Activated effector memory CD4-positive, alpha-beta T cell treated with anti-CD3 and anti-CD28 coated beads, Interleukin-2, amount 50 U/mL, for 16 hours (primary cell): Measurements from ENCODE around the gene ZDHHC24.

Experiments
- DNase-seq: peaks from one replicate; pipeline ENCODE4 v3.0.0-alpha.2; 2020

Gene ZDHHC24

DNA sequence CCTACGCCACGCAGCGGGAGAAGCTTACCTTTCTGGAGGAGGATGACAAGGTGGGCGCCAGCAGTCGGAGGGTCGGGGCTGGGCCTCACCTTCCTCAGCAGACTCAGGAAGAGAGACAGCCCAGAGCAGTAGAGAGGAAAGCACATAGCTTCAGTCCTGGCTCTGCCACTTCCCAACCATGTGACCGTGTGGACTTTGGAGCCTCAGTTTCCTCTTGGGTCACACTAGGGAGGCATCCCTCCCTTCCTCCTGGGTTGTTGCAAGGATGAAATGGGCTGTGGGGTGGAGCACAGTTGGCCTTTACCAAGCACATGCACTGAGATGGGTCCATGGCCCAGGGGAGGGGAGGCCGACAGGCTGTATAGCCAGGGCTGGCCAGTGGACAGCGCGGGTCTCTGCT, 52.7 kb downstream of the ZDHHC24 start:
- DNase-seq, result no peak

DNA sequence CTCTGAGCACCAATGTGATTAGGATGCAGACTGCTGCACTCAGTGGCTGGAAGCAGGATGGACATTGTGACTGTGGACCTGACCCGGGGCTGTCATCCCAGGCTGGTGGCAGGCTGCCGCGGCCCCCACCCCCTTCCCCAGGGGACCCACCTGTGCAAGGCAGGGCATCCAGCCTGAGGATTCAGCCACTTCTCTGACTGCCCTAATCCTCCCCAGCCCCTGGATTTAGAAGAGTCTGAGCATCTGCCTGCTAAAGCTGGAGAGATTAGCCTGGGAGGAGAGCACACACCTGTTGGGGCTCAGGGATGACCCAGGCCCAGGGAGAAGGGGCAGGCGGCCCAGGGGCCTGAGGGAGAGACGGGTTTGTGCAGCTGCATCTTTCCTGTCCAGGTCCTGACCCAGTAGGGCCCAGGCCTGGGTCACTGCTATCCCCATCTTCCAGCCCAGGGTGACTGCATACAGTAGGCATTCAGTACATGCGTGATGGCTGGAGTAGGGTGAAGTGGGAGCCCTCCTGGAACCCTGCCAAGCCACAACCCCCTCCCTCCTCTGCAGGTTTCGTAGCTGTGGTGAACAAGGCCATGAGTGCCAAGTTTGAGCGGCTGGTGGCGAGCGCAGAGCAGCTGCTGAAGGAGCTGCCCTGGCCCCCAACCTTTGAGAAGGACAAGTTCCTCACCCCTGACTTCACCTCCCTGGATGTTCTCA, 53.5 kb downstream of the ZDHHC24 start:
- no peak for DNase-seq

DNA sequence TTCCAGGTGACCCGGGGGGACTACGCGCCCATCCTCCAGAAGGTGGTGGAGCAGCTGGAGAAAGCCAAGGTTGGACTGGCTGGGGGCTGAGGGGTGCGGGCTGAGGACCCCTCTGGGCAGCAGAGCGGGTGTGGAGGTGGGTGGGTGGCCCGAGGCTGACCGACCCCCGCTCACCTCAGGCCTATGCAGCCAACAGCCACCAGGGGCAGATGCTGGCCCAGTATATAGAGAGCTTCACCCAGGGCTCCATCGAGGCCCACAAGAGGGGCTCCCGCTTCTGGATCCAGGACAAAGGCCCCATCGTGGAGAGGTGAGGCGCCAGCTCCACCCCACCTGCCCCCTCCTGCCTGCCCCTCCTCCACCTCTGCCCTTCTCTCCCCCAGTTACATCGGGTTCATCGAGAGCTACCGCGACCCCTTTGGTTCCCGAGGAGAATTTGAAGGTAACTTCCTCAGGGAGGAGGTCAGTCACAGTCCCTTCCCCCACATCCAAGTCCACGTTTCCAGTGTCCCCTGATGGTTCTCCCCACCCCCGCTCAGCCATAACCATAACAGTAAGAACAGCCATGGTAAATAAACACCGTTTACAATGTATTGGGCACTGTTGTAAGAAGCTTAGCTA, 54.4 kb downstream of the ZDHHC24 start:
- no peak for DNase-seq

DNA sequence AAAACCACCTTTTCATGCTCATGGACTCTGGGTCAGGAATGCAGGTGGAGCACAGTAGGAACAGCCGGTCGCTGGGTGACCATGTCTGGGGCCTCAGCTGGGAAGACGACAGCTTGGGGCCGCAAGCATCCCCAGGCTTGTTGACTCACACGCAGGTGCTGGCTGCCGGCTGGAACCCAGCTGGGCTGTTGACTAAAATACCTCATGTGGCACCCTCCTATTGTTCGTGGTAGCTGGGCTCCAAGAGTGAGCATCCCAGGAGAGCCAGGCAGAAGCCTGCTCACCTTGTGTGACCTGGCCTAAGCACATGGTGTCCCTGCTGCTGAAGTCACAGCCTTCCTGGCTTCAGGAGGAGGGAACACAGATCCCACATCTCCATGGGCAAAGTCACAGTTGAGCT, 56.2 kb downstream of the ZDHHC24 start:
- no peak for DNase-seq

DNA sequence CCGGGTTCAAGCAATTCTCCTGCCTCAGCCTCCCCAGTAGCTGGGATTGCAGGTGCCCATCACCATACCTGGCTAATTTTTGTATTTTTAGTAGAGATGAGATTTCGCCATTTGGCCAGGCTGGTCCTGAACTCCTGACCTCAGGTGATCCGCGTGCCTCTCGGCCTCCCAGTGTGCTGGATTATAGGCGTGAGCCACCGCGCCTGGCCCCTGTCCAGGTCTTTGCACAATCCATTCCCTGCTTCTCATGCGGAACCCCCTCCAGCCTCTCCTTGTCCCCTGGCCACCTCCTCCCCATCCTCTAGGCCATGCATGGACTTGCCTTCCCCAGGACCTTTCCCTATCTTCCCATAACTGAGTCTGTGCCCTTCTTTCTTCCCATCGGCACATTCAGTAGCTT, 56.9 kb downstream of the ZDHHC24 start:
- no peak for DNase-seq

DNA sequence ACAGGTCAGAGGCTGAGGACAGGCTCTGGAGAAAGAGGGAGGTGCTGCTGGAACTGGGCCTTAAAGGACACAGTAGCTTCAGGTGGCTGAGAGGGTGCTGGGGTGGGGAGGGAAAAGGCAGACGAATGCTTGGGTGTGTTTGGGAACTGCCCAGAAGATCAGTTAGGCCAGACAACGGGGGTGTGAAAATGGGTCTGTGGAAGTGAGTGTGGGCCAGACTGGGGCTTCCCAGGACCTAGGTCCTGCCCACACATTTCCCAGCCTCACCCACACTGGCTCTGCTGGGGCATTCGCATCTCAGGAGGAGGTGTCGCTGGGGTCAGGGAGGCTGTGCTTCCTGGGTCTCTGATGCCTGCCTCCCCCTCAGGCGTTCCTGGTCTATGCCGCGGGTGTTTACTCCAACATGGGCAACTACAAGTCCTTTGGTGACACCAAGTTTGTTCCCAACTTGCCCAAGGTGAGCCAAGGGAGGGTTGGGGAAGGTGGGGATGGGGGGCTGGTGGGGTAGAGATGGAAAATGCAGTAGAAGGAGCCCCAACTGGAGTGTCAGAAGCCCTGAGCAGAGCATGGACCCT, 61.0 kb downstream of the ZDHHC24 start:
- DNase-seq, result no peak

DNA sequence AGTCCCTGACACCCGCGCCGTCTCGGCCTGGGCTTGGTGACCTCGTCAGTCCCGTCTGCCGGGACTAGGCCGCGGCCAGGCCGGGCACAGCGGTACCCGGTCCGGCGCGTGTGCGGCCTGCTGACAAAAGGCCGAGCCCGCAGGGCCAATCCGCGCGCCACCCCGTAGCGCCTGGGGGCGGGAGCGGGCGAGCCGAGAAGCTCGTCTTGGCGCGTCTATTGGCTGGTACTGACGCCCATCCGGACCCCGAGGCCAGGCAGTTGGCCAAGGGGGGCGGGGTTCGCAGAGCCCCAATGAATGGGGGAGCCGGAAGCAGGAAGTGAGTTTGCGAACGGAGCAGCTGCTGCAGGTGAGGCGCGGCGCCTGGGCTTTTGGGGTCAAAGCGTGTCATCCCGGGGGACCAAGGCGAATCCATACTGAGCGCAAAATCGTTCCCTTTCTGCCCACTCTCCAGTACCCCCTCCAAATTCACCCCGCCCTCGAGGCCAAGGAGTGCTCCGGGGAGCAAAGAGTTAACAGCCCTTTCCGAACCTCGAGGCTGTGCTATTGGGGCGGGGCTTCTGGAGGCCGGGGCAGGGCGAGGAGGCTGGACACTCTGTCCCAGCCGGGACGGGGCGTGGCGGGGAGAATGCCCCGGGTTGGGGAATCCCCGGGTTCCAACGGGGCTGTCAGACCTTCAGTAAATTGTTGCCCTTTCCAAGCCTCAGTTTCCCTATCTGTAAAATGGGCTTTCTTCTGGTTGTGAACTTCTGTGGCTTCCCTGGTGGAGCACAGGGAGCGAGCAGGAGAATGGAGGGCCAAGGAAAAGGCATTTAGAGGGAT, 65.5 kb downstream of the ZDHHC24 start, which contains the start of gene DPP3:
DPP3 (plus strand) TSS at position 318 of the 822 bp plus-strand sequence. CDS start 1,767 bp downstream, outside the sequence.
- peak; percentile 98 for DNase-seq

DNA sequence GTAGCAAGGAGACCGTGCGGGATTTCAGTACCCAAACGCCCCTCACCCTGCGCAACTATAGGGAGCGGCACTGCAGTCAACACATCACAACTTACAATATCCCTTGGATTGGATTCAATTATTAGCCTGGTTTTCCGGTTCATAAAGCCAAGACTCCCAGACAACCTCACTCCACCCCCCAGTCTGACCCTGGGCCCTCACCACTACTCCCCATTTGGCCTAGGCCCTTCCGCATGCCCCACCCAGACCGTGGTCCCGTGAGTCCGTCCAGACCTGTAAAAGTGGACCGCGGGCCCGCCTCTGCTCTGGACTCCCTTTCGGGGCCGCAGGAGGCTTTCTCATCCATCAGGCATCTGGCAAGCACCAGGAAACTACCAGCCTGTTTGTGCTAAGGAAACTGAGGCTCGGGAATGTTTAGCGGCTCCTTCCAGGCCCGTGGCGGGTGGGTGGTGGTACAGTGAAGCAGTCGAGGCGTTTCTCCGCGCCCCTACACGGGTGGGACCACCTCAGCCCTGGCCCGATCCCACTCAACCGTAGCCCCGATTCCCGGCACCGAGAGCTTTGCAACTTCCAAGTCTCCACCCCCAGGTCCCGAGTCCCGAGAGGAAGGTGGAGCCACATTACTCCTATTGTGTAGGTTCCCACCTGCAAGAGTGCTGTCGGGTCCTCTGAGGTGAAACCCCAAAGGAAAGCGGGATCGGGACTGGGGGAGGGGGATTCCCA, 66.3 kb downstream of the ZDHHC24 start:
- DNase-seq, result no peak

DNA sequence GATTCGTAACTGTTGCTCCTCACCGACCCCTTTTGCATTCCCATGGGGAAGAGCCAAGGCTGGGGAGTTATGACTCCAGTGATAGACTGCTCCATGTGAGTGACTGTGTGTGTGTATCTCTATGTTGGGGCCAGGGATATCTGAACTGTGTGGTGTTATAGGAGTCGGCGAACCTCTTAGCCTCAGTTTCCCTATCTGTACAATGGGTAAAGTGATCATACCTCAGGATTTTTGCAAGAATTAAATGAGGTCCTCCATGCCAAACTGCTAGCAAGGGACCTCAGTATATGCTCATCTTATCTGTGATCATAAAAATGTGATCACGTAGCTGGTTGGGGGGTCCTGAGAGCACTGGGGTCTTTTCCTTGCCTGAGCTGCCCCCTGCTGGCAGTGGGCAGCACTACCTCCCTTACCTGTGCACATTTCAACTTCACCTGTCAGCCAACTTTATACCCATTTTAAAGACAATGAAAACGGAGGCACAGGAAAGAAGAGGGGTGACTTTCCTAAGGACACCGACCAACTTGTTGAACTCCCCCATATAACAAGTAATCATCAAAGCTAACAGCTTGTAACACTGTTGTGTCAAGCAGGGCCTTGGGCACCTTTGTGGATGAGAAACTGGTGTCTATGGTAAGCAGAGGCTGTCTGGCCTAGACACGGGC, 67.0 kb downstream of the ZDHHC24 start:
- DNase-seq, result peak; percentile 72

DNA sequence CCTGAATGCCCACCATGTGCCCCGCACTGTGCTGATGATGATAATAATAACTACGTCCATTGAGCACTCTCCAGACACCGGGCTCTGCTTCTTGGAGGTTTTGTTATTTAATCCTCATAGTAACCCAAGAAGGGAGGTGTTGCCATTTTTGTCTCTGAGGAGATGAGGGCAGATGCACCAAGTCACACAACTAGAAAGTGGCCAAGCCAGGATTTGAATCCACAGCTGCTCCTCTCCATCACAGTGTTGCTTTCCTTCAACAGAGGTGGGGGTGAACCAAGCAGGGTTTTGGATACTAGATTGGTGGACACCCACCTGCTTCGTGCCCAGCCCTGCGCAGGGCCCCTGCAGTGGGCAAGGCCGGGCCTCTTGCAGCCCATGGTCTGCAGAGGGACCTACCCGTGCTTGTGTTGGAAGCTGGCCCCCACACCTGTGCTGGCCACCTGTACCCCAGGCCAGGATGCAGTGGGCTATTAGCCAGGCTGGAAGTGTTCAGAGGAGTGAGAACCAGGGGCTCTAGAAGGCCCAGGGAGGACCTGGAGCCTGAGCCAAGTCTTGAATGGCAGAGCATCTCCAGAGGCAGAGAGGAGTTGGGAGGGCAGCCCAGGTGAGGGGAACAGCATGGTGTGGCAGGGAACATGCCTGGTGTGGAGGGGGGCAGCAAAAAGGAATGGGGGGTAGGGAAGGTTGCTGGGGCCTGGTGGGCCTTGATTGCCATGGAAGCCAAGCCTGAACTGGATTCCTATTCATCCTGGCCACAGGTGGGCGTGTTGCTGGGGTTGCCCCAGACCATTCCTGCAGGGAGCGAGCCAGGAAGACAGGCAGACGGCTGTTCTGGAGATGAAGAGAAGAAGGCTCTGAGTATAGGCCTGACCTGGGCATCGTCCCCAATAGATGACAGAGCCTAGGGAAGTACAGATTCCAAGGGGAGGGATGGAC, 68.3 kb downstream of the ZDHHC24 start:
- DNase-seq, result no peak

DNA sequence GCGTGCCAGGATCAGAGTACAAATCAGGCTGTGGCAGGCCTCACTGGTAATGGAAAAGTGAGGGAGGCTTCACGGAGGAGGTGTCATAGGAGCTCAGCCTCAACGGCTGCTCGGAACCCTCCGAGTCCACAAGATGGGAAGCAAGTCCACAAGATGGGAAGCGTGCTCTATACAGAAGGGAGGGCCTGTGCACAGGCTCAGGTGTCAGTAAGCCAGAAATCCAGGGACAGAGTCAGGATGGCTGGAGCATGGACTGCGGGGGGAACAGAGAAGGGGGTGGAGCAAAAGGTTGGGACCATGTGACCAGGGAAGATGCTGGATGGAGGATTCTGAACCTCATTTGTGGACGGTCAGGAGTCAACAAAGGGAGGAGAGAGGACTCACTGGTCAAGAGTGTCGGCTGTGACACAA, 69.0 kb downstream of the ZDHHC24 start:
- DNase-seq, result no peak

DNA sequence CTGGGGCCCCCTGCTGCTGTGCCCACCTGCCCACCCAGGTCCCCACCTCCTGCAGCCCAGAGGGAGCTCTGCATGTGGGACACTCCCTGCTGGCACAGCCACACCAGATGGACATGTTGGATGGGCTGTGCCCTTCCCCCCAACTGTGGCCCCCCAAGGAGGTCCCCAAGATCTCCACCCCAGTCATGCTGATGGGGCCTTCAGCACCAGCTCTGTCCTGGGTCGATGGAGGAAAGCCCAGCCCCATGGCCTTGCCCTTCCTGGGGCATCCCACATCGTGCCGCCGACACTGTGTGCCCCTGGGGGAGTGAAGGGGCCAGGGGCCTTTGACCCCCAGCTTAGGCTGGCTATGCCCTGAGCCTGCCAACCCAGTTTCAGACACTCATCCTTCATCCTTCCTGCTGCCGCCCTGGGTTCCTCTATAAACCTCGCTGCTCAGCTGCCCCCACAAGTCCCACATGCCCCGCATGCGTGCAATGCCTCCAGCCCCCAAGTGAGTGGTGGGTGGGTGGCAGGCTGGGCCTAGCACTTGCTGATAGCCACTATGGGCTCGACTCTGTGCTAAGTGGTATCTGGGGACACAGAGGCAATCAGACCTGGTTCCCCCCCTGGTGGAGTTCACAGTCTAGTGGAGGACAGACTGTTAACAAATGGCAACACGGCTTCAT, 69.5 kb downstream of the ZDHHC24 start:
- no peak for DNase-seq

DNA sequence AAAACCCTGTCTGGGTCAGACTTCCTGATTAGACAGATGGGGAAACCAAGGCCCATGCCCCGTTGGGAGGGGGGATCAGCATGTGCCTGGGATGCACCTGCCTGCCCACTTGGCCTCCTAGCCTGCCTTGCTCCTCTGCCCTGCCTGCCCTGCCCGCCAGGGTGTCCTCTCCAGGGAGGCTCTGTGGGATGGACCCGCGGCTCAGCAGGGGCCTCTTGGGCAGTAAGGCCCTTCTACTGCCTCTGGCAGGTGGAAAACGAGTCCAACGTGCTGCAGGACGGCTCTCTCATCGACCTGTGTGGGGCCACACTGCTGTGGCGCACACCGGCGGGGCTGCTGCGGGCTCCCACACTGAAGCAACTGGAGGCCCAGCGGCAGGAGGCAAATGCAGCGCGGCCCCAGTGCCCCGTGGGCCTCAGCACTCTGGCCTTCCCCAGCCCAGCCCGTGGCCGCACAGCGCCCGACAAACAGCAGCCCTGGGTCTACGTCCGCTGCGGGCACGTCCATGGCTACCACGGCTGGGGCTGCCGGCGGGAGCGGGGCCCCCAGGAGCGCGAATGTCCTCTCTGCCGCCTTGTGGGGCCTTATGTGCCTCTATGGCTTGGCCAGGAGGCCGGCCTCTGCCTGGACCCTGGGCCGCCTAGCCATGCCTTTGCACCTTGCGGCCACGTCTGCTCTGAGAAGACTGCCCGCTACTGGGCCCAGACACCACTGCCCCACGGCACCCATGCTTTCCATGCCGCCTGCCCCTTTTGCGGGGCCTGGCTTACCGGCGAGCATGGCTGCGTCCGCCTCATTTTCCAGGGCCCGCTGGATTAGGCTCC, 70.3 kb downstream of the ZDHHC24 start:
- no peak for DNase-seq

DNA sequence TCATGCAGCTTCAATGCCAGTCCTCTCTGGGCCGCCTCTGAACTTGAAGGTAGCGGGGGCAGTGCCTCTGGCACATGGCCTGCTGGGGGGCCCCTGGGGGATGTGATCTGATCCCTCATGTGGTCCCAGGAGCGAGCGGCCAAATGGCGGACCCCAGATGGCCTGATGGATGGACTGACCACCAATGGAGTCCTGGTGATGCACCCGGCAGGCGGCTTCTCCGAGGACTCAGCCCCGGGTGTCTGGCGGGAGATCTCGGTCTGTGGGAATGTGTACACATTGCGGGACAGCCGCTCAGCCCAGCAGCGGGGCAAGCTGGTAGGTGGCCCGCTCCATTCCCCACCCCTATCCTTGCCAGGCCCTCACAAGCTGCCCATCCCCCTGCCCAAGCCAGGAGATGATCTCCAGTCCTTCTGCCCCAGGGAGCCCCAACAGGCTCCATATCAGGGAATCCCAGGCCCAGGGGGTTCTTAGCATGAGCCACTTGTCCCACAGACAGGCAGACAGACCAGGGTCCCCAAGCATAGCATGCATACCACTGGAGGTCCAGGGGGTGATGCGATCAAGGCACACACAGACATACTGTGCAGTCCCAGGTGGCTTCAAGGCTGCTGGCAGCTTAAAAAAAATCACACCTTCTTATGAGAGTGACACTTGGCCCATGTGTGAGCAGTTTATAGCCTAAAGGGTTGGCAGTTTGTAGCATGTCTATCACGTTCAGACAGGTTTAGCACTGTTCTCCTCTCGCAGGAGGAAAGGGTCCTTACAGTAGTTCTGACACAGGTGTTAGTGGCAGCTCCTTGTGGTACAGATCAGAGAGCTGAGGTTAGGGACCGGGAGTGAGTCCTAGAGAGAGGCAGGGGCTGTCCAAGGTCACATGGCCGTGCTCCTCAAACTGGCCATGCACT, 72.0 kb downstream of the ZDHHC24 start:
- DNase-seq, result no peak

DNA sequence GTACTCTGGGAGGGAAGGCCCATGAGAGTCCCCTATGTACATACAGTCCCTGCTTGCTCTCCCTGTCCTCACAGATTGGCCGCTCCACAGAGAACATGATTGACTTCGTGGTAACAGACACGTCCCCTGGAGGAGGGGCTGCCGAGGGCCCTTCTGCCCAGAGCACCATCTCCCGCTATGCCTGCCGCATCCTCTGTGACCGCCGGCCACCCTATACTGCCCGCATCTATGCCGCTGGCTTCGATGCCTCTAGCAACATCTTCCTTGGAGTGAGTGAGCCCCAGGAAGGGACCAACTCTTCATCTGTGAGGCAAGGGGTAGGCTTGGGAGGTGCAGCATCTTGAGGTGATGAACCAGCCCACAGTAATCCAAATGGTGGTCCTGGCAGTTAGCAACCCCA, 72.7 kb downstream of the ZDHHC24 start:
- no peak for DNase-seq

DNA sequence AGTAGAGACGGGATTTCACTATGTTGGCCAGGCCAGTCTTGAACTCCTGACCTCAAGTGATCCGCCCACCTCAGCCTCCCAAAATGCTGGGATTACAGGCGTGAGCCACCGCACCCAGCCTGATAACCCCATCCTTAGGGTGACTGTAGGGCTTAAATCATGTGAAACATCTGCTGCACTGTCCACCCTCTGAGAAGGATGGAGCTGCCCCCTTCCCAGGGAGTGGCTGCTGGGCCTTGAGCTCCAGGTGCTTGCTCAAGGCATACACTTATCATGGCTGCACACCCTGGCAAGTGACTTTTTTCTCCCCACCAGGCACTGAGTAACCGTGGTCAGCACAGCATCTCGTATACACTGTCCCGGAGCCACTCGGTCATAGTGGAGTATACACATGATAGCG, 73.8 kb downstream of the ZDHHC24 start:
- DNase-seq, result no peak

DNA sequence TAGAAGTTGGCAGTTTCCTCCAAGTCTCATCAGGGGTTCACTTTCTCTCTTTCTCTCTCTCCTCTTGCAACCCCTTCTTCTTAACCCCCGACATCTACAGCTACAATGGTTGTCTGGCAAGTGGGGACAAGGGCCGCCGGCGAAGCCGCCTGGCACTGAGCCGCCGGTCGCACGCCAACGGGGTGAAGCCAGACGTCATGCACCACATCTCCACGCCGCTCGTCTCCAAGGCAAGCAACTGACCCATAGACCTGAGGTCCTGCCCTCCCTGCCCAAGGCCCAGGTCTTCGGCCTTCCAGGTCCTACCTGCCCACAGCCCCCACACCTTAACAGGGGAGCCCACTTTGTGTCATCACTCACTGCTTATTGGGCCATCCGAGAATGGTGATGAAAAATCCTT, 74.7 kb downstream of the ZDHHC24 start:
- no peak for DNase-seq
